Mesendoderm (in vitro differentiated cells): Measurements from ENCODE around the gene AFAP1.

Experiments
- DNase-seq: peaks from one replicate; pipeline ENCODE4 v3.0.0; 2013
- H2AK5ac ChIP-seq: 2 replicates; pipeline ENCODE4 v1.6.1; 2013; ENCODE audit warnings: low read length, inconsistent platforms
- H2BK120ac ChIP-seq: 2 replicates; pipeline ENCODE4 v1.6.1; 2013; ENCODE audit warnings: low read depth, mild to moderate bottlenecking, low read length, moderate library complexity, mixed read lengths
- H2BK15ac ChIP-seq: replicated peaks from 2 replicates; pipeline ENCODE4 v1.6.1; 2013; ENCODE audit warnings: low read depth, mild to moderate bottlenecking, moderate library complexity
- H2BK5ac ChIP-seq: 2 replicates; pipeline ENCODE4 v1.6.1; 2013; ENCODE audit warnings: low read length, inconsistent platforms
- H3K18ac ChIP-seq: 2 replicates; pipeline ENCODE4 v1.6.1; 2013; ENCODE audit warnings: mild to moderate bottlenecking, low read length, mixed read lengths
- H3K23ac ChIP-seq: one replicate; pipeline ENCODE4 v1.6.1; 2013; ENCODE audit warnings: low read length
- H3K27ac ChIP-seq: 2 replicates; pipeline ENCODE4 v1.5.1; 2013; ENCODE audit warnings: low read depth, mild to moderate bottlenecking, inconsistent platforms, low read length, moderate library complexity
- H3K27me3 ChIP-seq: 2 replicates; pipeline ENCODE4 v1.6.1; 2013; ENCODE audit warnings: low read length, control low read depth, mild to moderate bottlenecking, inconsistent platforms; ENCODE audit not compliant: insufficient read depth, poor library complexity
- H3K36me3 ChIP-seq: 2 replicates; pipeline ENCODE4 v1.6.1; 2013; ENCODE audit warnings: low read length, inconsistent platforms; ENCODE audit not compliant: control insufficient read depth, insufficient read depth
- H3K4ac ChIP-seq: one replicate; pipeline ENCODE4 v1.6.1; 2013; ENCODE audit warnings: low read depth, mild to moderate bottlenecking, low read length, moderate library complexity
- H3K4me1 ChIP-seq: 2 replicates; pipeline ENCODE4 v1.6.1; 2013; ENCODE audit warnings: low read depth, low read length, inconsistent platforms; ENCODE audit not compliant: control insufficient read depth
- H3K4me2 ChIP-seq: 2 replicates; pipeline ENCODE4 v1.6.1; 2013; ENCODE audit warnings: low read length
- H3K4me3 ChIP-seq: 2 replicates; pipeline ENCODE4 v1.5.1; 2013; ENCODE audit warnings: mild to moderate bottlenecking, low read length
- H3K56ac ChIP-seq: one replicate; pipeline ENCODE4 v1.6.1; 2013; ENCODE audit warnings: low read length
- H3K79me1 ChIP-seq: 2 replicates; pipeline ENCODE4 v1.6.1; 2013; ENCODE audit warnings: low read length, inconsistent platforms
- H3K79me2 ChIP-seq: 2 replicates; pipeline ENCODE4 v1.6.1; 2013; ENCODE audit warnings: mild to moderate bottlenecking, low read length; ENCODE audit not compliant: control insufficient read depth, insufficient read depth
- H3K9ac ChIP-seq: 2 replicates; pipeline ENCODE4 v1.6.1; 2013; ENCODE audit warnings: low read length, inconsistent platforms
- H4K5ac ChIP-seq: one replicate; pipeline ENCODE4 v1.6.1; 2013; ENCODE audit warnings: low read length
- H4K8ac ChIP-seq: one replicate; pipeline ENCODE4 v1.6.1; 2013; ENCODE audit warnings: low read depth, mild to moderate bottlenecking, control low read depth, low read length, moderate library complexity
- WGBS: extraction: QIAGEN DNeasy Blood & Tissue Kit; methylation state at CpG from one replicate; pipeline ENCODE4 v1.1.7; 2013; ENCODE audit warnings: low lambda C conversion rate, missing lambda C conversion rate; ENCODE audit not compliant: insufficient coverage; ENCODE audit errors: extremely low coverage; 5-methylcytosine and 5-hydroxymethylcytosine counted together

Gene AFAP1

DNA sequence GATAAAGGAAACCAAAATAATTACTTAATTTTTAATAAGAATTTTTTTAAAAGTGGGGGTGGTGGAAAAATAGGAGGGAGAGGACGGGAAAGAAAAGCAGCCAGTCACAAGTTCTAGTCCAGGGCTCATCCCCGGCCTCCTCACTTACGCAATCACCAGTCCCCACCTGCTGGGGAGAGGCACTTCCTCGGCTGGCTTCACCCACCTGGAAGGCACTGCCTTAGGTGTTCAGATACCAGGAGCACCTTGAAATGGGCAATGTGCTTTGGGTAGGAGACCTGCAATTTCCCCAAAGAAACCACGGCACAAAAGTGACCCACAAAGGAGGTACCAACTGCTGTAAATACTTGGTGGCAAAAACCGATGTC is 23.8 kb downstream of the AFAP1 start:
- no peak overlapping the region for H3K9ac ChIP-seq
- H3K79me2 ChIP-seq = peaks cover 56% of the 10 kb centered on the region
- no peak overlapping the region for H3K4me3 ChIP-seq
- no peak overlapping the region for H4K5ac ChIP-seq
- no CpG with 5 or more reads among the region's 6 CpGs for WGBS
- H3K23ac ChIP-seq = no peak overlapping the region
- H3K36me3 ChIP-seq = peaks cover 2% of the 10 kb centered on the region
- peaks cover 18% of the 10 kb centered on the region for H3K4me1 ChIP-seq
- no peak overlapping the region for H3K4ac ChIP-seq
- no peak overlapping the region for H3K56ac ChIP-seq
- H3K18ac ChIP-seq = no peak overlapping the region
- no peak overlapping the region for H2BK5ac ChIP-seq
- no peak overlapping the region for H2BK15ac ChIP-seq
- no peak overlapping the region for H2AK5ac ChIP-seq
- H4K8ac ChIP-seq = no peak overlapping the region
- no peak overlapping the region for H3K27ac ChIP-seq
- DNase-seq = no peak
- peaks cover 28% of the 10 kb centered on the region for H3K79me1 ChIP-seq
- H2BK120ac ChIP-seq = no peak overlapping the region
- no peak overlapping the region for H3K4me2 ChIP-seq
- no peaks in the 10 kb centered on the region for H3K27me3 ChIP-seq

DNA sequence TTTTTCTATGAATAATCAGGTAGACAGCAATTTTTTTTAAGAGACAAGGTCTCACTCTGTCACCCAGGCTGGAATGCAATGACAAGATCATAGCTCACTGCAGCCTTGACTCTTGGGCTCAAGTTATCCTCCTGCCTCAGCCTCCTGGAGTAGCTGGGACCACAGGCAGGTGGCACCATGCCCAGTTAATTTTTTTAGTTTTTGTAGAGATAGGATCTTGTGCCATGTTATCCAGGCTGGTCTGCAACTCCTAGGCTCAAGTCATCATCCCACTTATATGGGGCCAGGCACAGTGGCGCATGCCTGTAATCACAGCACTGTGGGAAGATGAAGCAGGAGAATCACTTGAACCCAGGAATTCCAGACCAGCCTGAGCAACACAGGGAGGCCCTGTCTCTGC is 26.8 kb downstream of the AFAP1 start:
- no CpG with 5 or more reads among the region's 1 CpG for WGBS
- no peak overlapping the region for H3K23ac ChIP-seq
- no peak overlapping the region for H3K9ac ChIP-seq
- no peak overlapping the region for H2BK120ac ChIP-seq
- no peak overlapping the region for H3K56ac ChIP-seq
- peaks cover 72% of the 10 kb centered on the region for H3K79me2 ChIP-seq
- H3K4ac ChIP-seq = no peak overlapping the region
- peaks cover 41% of the 10 kb centered on the region for H3K79me1 ChIP-seq
- no peak for DNase-seq
- no peak overlapping the region for H2BK15ac ChIP-seq
- H3K27ac ChIP-seq = no peak overlapping the region
- H2BK5ac ChIP-seq = no peak overlapping the region
- no peak overlapping the region for H3K4me2 ChIP-seq
- no peak overlapping the region for H4K8ac ChIP-seq
- H3K27me3 ChIP-seq = no peaks in the 10 kb centered on the region
- H3K36me3 ChIP-seq = no peaks in the 10 kb centered on the region
- H2AK5ac ChIP-seq = no peak overlapping the region
- no peak overlapping the region for H4K5ac ChIP-seq
- H3K4me3 ChIP-seq = no peak overlapping the region
- peaks cover 33% of the 10 kb centered on the region for H3K4me1 ChIP-seq
- H3K18ac ChIP-seq = no peak overlapping the region

DNA sequence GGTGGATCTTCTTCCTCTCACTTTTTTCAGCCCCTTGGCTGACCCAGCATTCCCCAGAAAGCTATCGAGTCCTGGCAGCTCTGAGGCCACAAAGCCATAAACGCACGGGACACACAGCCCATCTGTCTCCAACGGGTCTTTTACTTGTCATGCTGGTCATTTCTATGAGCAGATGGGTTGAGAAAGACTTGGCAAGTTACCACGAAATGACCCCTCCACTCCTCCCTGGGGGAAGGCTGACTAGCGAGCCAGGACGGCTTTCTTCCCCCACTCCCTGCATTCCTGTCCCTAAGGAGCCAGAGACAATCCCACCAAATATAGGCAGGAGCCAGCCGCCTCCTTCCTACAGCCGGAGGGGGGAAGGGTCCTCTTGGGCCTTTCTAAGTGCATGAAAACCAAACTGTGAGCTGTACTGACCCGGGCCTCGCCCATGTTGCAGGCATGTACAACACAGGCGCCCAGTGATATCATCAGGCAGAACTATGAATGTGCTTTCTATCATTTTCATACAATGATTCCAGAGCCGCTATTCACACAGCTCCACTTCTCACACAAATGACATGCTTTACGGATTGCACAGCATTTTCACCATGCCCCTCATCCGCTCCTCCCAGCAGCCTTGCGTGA is 28.6 kb downstream of the AFAP1 start:
- H3K18ac ChIP-seq = peak overlapping the region; percentile 65
- no peaks in the 10 kb centered on the region for H3K36me3 ChIP-seq
- peak overlapping the region; percentile 14 for H2BK5ac ChIP-seq
- peak; percentile 93 for DNase-seq
- H3K27me3 ChIP-seq = no peaks in the 10 kb centered on the region
- no peak overlapping the region for H3K4me3 ChIP-seq
- no peak overlapping the region for H4K8ac ChIP-seq
- H3K9ac ChIP-seq = peak overlapping the region; percentile 41
- peak overlapping the region; percentile 48 for H3K4ac ChIP-seq
- peak overlapping the region; percentile 34 for H3K23ac ChIP-seq
- H3K27ac ChIP-seq = peak overlapping the region; percentile 33
- H4K5ac ChIP-seq = no peak overlapping the region
- H2BK15ac ChIP-seq = no peak overlapping the region
- H3K4me2 ChIP-seq = no peak overlapping the region
- peaks cover 32% of the 10 kb centered on the region for H3K79me1 ChIP-seq
- peaks cover 64% of the 10 kb centered on the region for H3K79me2 ChIP-seq
- no CpG with 5 or more reads among the region's 16 CpGs for WGBS
- H3K4me1 ChIP-seq = peaks cover 26% of the 10 kb centered on the region
- H2AK5ac ChIP-seq = peak overlapping the region; percentile 49
- H3K56ac ChIP-seq = peak overlapping the region; percentile 77
- no peak overlapping the region for H2BK120ac ChIP-seq

DNA sequence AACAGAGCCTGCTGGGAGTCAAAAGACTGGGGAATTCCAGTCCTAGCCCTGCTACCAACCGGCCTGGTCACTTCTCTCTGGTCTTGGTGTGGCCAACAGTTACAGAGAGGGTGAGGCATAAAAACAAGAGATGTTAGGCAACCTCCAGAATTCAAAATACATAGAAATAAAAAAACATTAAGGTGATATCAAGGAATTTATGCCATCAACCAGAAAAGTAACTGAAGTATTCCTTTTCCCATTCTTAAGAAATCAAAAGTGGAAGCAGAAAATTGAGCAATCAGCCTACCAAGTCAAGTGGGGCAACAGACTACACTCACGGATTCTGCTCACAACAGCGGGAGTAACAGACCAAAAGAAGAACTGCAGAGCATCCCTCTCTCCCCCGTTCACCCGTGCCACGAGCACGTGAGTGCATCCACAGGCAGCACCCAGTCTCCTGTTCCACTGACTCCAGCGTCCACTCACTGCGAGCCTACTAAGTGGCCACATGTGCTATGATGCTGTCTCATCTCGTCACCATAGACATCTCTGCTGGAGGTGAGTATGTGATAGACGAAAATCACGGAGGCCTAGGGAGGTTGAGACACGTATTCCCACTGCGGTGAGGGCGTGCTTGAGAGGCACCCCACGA is 29.3 kb downstream of the AFAP1 start:
- H3K18ac ChIP-seq = peak overlapping the region; percentile 78
- H2AK5ac ChIP-seq = peak overlapping the region; percentile 49
- H3K36me3 ChIP-seq = no peaks in the 10 kb centered on the region
- peak overlapping the region; percentile 34 for H3K23ac ChIP-seq
- no peak overlapping the region for H4K5ac ChIP-seq
- H3K4me3 ChIP-seq = no peak overlapping the region
- peak overlapping the region; percentile 41 for H3K9ac ChIP-seq
- no peak for DNase-seq
- peaks cover 66% of the 10 kb centered on the region for H3K79me2 ChIP-seq
- peak overlapping the region; percentile 51 for H2BK120ac ChIP-seq
- H3K4ac ChIP-seq = no peak overlapping the region
- no peak overlapping the region for H2BK15ac ChIP-seq
- H3K56ac ChIP-seq = peak overlapping the region; percentile 77
- H2BK5ac ChIP-seq = peak overlapping the region; percentile 12
- WGBS = no CpG with 5 or more reads among the region's 16 CpGs
- no peak overlapping the region for H4K8ac ChIP-seq
- H3K27ac ChIP-seq = peak overlapping the region; percentile 33
- peaks cover 24% of the 10 kb centered on the region for H3K4me1 ChIP-seq
- H3K4me2 ChIP-seq = no peak overlapping the region
- H3K79me1 ChIP-seq = peaks cover 36% of the 10 kb centered on the region
- no peaks in the 10 kb centered on the region for H3K27me3 ChIP-seq

DNA sequence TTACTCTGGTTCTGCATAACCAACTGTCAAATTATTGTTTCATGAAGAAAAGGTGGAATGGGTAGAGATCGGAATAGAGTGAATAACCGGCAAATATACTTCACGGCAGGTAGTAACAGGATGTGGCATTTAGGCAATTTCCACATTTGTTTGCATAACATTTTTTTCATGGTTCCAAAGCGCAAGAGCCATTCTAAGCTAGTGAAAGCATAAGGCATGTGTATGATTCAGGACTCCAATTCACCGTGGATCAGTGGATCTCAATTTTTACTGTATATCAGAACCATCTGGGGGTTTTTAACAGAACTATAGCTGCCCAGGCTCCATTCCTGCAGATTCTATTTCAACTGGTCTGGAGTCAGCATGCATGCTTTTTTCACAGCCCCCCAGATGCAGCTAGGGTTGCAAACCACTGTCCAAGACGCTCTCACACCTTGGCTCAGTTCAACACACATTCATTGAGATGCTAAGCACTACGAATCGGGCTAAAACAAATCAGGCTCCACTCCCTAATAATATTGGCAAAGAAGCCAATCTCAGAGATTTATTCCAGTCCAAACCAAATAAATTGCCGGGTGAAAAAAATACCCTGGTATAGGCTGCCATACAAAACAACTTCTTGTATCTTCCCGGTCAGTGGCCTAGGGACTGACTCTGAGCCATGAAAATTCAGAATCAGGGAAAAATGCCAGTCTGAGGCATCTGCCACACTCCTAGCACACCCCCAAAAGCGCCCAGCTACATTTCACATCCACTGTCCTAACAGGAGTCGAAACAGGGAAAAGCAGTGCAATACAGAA is 30.0 kb downstream of the AFAP1 start:
- no peak overlapping the region for H2BK15ac ChIP-seq
- no peak overlapping the region for H2BK5ac ChIP-seq
- H3K4ac ChIP-seq = no peak overlapping the region
- no peaks in the 10 kb centered on the region for H3K27me3 ChIP-seq
- no peak overlapping the region for H3K4me2 ChIP-seq
- no peak overlapping the region for H3K9ac ChIP-seq
- H3K79me1 ChIP-seq = peaks cover 36% of the 10 kb centered on the region
- H2AK5ac ChIP-seq = no peak overlapping the region
- H4K8ac ChIP-seq = no peak overlapping the region
- DNase-seq = no peak
- H3K23ac ChIP-seq = no peak overlapping the region
- H3K27ac ChIP-seq = no peak overlapping the region
- no peak overlapping the region for H3K56ac ChIP-seq
- WGBS = no CpG with 5 or more reads among the region's 12 CpGs
- no peak overlapping the region for H4K5ac ChIP-seq
- H3K4me3 ChIP-seq = no peak overlapping the region
- peak overlapping the region; percentile 78 for H3K18ac ChIP-seq
- H2BK120ac ChIP-seq = peak overlapping the region; percentile 51
- no peaks in the 10 kb centered on the region for H3K36me3 ChIP-seq
- H3K79me2 ChIP-seq = peaks cover 64% of the 10 kb centered on the region
- H3K4me1 ChIP-seq = peaks cover 24% of the 10 kb centered on the region
